GM12801 (cell line): ENCODE measurements around the gene CREG1.

Source experiments
- CTCF ChIP-seq: IDR thresholded peaks from one replicate; pipeline ENCODE4 v1.5.1; 2011; ENCODE audit warnings: control low read depth; ENCODE audit not compliant: insufficient read length; ENCODE audit errors: extremely low read depth

CREG1 gene

GRCh38 chr1:167541610-167542009 is 12.0 kb downstream of the CREG1 start:
- no peak for TF ChIP-seq CTCF

- TF ChIP-seq CTCF, result no peak
Observed at GRCh38 chr1:167541003-167541402, 12.6 kb downstream of the CREG1 start.

GRCh38 chr1:167538657-167539056 is 14.9 kb downstream of the CREG1 start:
- no peak for TF ChIP-seq CTCF

GRCh38 chr1:167533851-167534300 is 19.7 kb downstream of the CREG1 start:
- no peak for TF ChIP-seq CTCF

GRCh38 chr1:167532964-167533824 is 20.4 kb downstream of the CREG1 start:
- no peak for TF ChIP-seq CTCF

GRCh38 chr1:167532375-167532774 is 21.2 kb downstream of the CREG1 start:
- no peak for TF ChIP-seq CTCF

- TF ChIP-seq CTCF, result no peak
Observed at GRCh38 chr1:167529829-167530474, 23.6 kb downstream of the CREG1 start.
